A673 (cell line): ENCODE measurements around the gene MAPKAPK3. TPM values are rescaled to one million over a fixed set of nuclear protein-coding genes. Genes with fewer than 3 reads are reported as not detected.

Source experiments
- BruUV-seq: library from RNA; stranded (reverse); fragments of 400-500 nt; replicated peaks from 2 replicates; lab custom pipeline; 2021; lab: Mats Ljungman, UMichigan
- CTCF ChIA-PET: fragments of 300-600 bp; sonication (Branson Sonifier 250); formaldehyde crosslinking; loops from one replicate; lab custom pipeline; 2022; ENCODE audit warnings: antibody characterized with exemption; lab: Charles Lee
- POLR2A ChIA-PET: fragments of 300-600 bp; sonication (Branson Sonifier 250); formaldehyde crosslinking; loops from one replicate; lab custom pipeline; 2022; ENCODE audit warnings: antibody characterized with exemption; ENCODE audit not compliant: low non-redundant PET; lab: Charles Lee
- DNase-seq: peaks from one replicate; pipeline ENCODE4 v3.0.0-alpha.2; 2015; ENCODE audit warnings: low spot score
- H3K27ac ChIP-seq: fragments of 200-600 bp; sonication (generic); 2 replicates; pipeline ENCODE4 v1.5.1; 2016; ENCODE audit warnings: mixed run types, low read depth, mild to moderate bottlenecking, mixed read lengths, antibody characterized with exemption, low read length; ENCODE audit not compliant: poor library complexity, severe bottlenecking
- H3K27me3 ChIP-seq: fragments of 200-600 bp; sonication (generic); replicated peaks from 2 replicates; pipeline ENCODE4 v1.6.1; 2017; ENCODE audit warnings: mixed run types, low read depth, mild to moderate bottlenecking, mixed read lengths, antibody characterized with exemption, low read length; ENCODE audit not compliant: insufficient read depth, poor library complexity
- H3K36me3 ChIP-seq: fragments of 200-600 bp; sonication (generic); 2 replicates; pipeline ENCODE4 v1.6.1; 2016; ENCODE audit warnings: mixed run types, mild to moderate bottlenecking, mixed read lengths, antibody characterized with exemption, low read length; ENCODE audit not compliant: insufficient read depth, poor library complexity, severe bottlenecking
- H3K4me1 ChIP-seq: fragments of 200-600 bp; sonication (generic); 2 replicates; pipeline ENCODE4 v1.6.1; 2017; ENCODE audit warnings: mixed run types, mild to moderate bottlenecking, mixed read lengths, antibody characterized with exemption, low read length; ENCODE audit not compliant: insufficient read depth, poor library complexity, severe bottlenecking
- H3K4me3 ChIP-seq: fragments of 200-600 bp; sonication (generic); 2 replicates; pipeline ENCODE4 v1.5.1; 2016; ENCODE audit warnings: low read depth, mixed run types, mild to moderate bottlenecking, mixed read lengths, low read length; ENCODE audit not compliant: poor library complexity, severe bottlenecking
- H3K9me3 ChIP-seq: fragments of 200-600 bp; sonication (generic); 2 replicates; pipeline ENCODE4 v1.6.1; 2016; ENCODE audit warnings: mixed run types, low read depth, mild to moderate bottlenecking, mixed read lengths, antibody characterized with exemption, low read length; ENCODE audit not compliant: poor library complexity, severe bottlenecking
- EZH2 ChIP-seq: fragments of 200-600 bp; sonication (generic); IDR thresholded peaks from 2 replicates; pipeline ENCODE4 v1.6.1; 2017; ENCODE audit warnings: borderline replicate concordance, low read depth, mild to moderate bottlenecking, mixed read lengths, antibody characterized with exemption, low read length; ENCODE audit not compliant: poor library complexity, severe bottlenecking
- intact Hi-C: fragments of 100-400 bp; cut with micrococcal nuclease; formaldehyde crosslinking; loops from one replicate; pipeline ENCODE4 v1.10.0; 2022; ENCODE audit not compliant: unreplicated experiment
- total RNA-seq: library from RNA; stranded (reverse); gene quantifications from 2 replicates; pipeline ENCODE4 v1.2.3, GENCODE V29; 2021
- TF ChIP-seq, protein P1 (sequence below): fragments of 300-800, 200-600 bp; sonication (generic); conservative IDR thresholded peaks from 2 replicates; pipeline ENCODE4 v1.5.1; 2017; ENCODE audit warnings: low read depth, mild to moderate bottlenecking, antibody characterized with exemption, low read length, moderate library complexity, mixed read lengths

Gene MAPKAPK3
- total RNA-seq, 1 experiment from 2014 or later, result 15.8 TPM

- TF ChIP-seq EZH2, result no peak
- TF ChIP-seq, protein P1, sequence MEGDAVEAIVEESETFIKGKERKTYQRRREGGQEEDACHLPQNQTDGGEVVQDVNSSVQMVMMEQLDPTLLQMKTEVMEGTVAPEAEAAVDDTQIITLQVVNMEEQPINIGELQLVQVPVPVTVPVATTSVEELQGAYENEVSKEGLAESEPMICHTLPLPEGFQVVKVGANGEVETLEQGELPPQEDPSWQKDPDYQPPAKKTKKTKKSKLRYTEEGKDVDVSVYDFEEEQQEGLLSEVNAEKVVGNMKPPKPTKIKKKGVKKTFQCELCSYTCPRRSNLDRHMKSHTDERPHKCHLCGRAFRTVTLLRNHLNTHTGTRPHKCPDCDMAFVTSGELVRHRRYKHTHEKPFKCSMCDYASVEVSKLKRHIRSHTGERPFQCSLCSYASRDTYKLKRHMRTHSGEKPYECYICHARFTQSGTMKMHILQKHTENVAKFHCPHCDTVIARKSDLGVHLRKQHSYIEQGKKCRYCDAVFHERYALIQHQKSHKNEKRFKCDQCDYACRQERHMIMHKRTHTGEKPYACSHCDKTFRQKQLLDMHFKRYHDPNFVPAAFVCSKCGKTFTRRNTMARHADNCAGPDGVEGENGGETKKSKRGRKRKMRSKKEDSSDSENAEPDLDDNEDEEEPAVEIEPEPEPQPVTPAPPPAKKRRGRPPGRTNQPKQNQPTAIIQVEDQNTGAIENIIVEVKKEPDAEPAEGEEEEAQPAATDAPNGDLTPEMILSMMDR, result no peak
- Histone ChIP-seq H3K4me3 (no peak overlapping the region), H3K4me1 (no peaks in the 10 kb centered on the region), H3K9me3 (no peaks in the 10 kb centered on the region), H3K27ac (no peak overlapping the region), H3K36me3 (no peaks in the 10 kb centered on the region), H3K27me3 (peaks cover 24% of the 10 kb centered on the region)
- no TSS peak for BruUV-seq
- intact Hi-C loops, result no loop called here
- no peak for DNase-seq
- ChIA-PET CTCF (no interaction called here), POLR2A (no interaction called here)
Observed at GRCh38 chr3:50672656-50673055, 55.7 kb downstream of the MAPKAPK3 start.

- H3K27me3 ChIP-seq, result peaks cover 29% of the 10 kb centered on the region
- no peaks in the 10 kb centered on the region for H3K9me3 ChIP-seq
- no TSS peak for BruUV-seq
- ChIA-PET POLR2A (no interaction called here), CTCF (interaction anchor here (0.5 kb wide), 1 partner anchor 27 kb away, joined by 3 read pairs; no protein-coding TSS in a partner anchor)
- H3K36me3 ChIP-seq, result no peaks in the 10 kb centered on the region
- no peak overlapping the region for H3K4me3 ChIP-seq
- DNase-seq, result no peak
- no peak for TF ChIP-seq EZH2
- TF ChIP-seq, protein P1, result no peak
- H3K27ac ChIP-seq, result no peak overlapping the region
- intact Hi-C loops, result no loop called here
- no peaks in the 10 kb centered on the region for H3K4me1 ChIP-seq
Observed at GRCh38 chr3:50673931-50674330, 57.0 kb downstream of the MAPKAPK3 start.

- CTCF ChIA-PET, result no interaction called here
- intact Hi-C loops, result no loop called here
- no peak within 1 kb of the TSS for H3K27ac ChIP-seq
- peak within 1 kb of the TSS; percentile 40 for H3K4me3 ChIP-seq
- BruUV-seq, result no TSS peak
- H3K9me3 ChIP-seq, result no peaks in the 10 kb centered on the region
- POLR2A ChIA-PET, result no interaction called here
- H3K36me3 ChIP-seq, result no peaks in the 10 kb centered on the region
- H3K27me3 ChIP-seq, result peaks cover 29% of the 10 kb centered on the region
- H3K4me1 ChIP-seq, result no peaks in the 10 kb centered on the region
- TF ChIP-seq, protein P1, result no peak
- TF ChIP-seq EZH2, result no peak
- DNase-seq, result peak; percentile 42
Observed at GRCh38 chr3:50674349-50675178, 57.6 kb downstream of the MAPKAPK3 start, which contains the start of gene DOCK3. DOCK3 (plus strand) TSS chr3:50674927; CDS start chr3:50675264, 337 bp downstream.
